HCT116 (cell line): ENCODE data around the gene PPM1B. TPM values are rescaled to one million over a fixed set of nuclear protein-coding genes. Genes with fewer than 3 reads are reported as not detected.

ENCODE experiments used
- ATAC-seq: fragments of 200-7000 bp; cut with Tn5 transposase; 2 replicates; pipeline ENCODE4 v1.9.1; 2020; ENCODE audit warnings: mild to moderate bottlenecking, moderate library complexity
- BruUV-seq: library from RNA; stranded (reverse); fragments of 400-500 nt; replicated peaks from 2 replicates; lab custom pipeline; 2021; lab: Mats Ljungman, UMichigan
- CTCF ChIA-PET: fragments of 300-600 bp; sonication (Branson Sonifier 250); formaldehyde crosslinking; loops from one replicate; lab custom pipeline; 2021; ENCODE audit warnings: antibody characterized with exemption; lab: Charles Lee
- POLR2A ChIA-PET: fragments of 300-600, 350-600 bp; sonication (Branson Sonifier 250); formaldehyde crosslinking; loops from one replicate; lab custom pipeline; 2021; ENCODE audit warnings: antibody characterized with exemption; lab: Charles Lee
- RAD21 ChIA-PET, 2 experiments: fragments of 300-600 bp; sonication (Branson Sonifier 250); formaldehyde crosslinking; loops; one replicate each; lab custom pipeline; 2023; ENCODE audit warnings: low total read pairs in 2 of 2; ENCODE audit not compliant: uncharacterized antibody in 2 of 2, unreplicated experiment in 2 of 2, low non-redundant PET in 1 of 2; lab: Charles Lee
- DNase-seq: peaks from one replicate; pipeline ENCODE4 v3.0.0-alpha.2; 2010; ENCODE audit warnings: low read depth, low spot score
- H2AFZ ChIP-seq: fragments of 200-600 bp; shearing (Covaris generic), sonication (generic); 2 replicates; pipeline ENCODE4 v1.6.1; 2017; ENCODE audit warnings: low read depth, mixed run types, mixed read lengths, antibody characterized with exemption, low read length; ENCODE audit not compliant: poor library complexity, severe bottlenecking
- H3K27ac ChIP-seq: 2 replicates; pipeline ENCODE4 v1.5.1; 2012; ENCODE audit warnings: low read depth, low read length
- H3K27me3 ChIP-seq: fragments of 200-600 bp; sonication (generic); 2 replicates; pipeline ENCODE4 v1.6.1; 2016; ENCODE audit warnings: mixed run types, low read length, mixed read lengths; ENCODE audit not compliant: insufficient read depth
- H3K36me3 ChIP-seq, 2 experiments: fragments of 200-500 bp in 1 of 2; fragments of 200-600 bp in 1 of 2; sonication (Bioruptor generic) in 1 of 2; sonication (generic) in 1 of 2; 2 replicates each; pipeline versions ENCODE4 v1.5.1 to v1.6.1; 2014 to 2016; ENCODE audit warnings: low read length in 2 of 2, inconsistent platforms in 1 of 2, mixed read lengths in 1 of 2, mixed run types in 1 of 2; ENCODE audit not compliant: insufficient read depth in 2 of 2, control insufficient read depth in 1 of 2
- H3K4me1 ChIP-seq, 2 experiments: fragments of 200-600 bp in 1 of 2; sonication (generic) in 1 of 2; 2 replicates each; pipeline versions ENCODE4 v1.5.1 to v1.6.1; 2012 to 2017; ENCODE audit warnings: low read length in 2 of 2, inconsistent platforms in 1 of 2, mild to moderate bottlenecking in 1 of 2, mixed read lengths in 1 of 2, mixed run types in 1 of 2, moderate library complexity in 1 of 2; ENCODE audit not compliant: insufficient read depth in 2 of 2, control insufficient read depth in 1 of 2
- H3K4me2 ChIP-seq: fragments of 200-600 bp; sonication (generic); 2 replicates; pipeline ENCODE4 v1.6.1; 2017; ENCODE audit warnings: mixed run types, low read length, mixed read lengths
- H3K4me3 ChIP-seq, 2 experiments: fragments of 200-600 bp in 1 of 2; sonication (generic) in 1 of 2; replicated peaks in 1 of 2; 2 replicates each; pipeline ENCODE4 v1.5.1; 2011 to 2016; ENCODE audit warnings: low read length in 2 of 2, control low read depth in 1 of 2, low read depth in 1 of 2, mild to moderate bottlenecking in 1 of 2, mixed read lengths in 1 of 2, mixed run types in 1 of 2
- H3K79me2 ChIP-seq: fragments of 200-600 bp; sonication (generic); 2 replicates; pipeline ENCODE4 v1.6.1; 2017; ENCODE audit warnings: mild to moderate bottlenecking, mixed run types, low read length, moderate library complexity, mixed read lengths; ENCODE audit not compliant: insufficient read depth
- H3K9ac ChIP-seq: fragments of 200-600 bp; sonication (generic); 2 replicates; pipeline ENCODE4 v1.6.1; 2016; ENCODE audit warnings: low read length, mixed read lengths
- H3K9me2 ChIP-seq: fragments of 200-600 bp; sonication (generic), shearing (Covaris generic); 2 replicates; pipeline ENCODE4 v1.6.1; 2017; ENCODE audit warnings: mixed run types, mild to moderate bottlenecking, moderate library complexity; ENCODE audit not compliant: insufficient read depth
- H3K9me3 ChIP-seq, 2 experiments: fragments of 200-500 bp in 1 of 2; fragments of 200-600 bp in 1 of 2; sonication (Bioruptor generic) in 1 of 2; sonication (generic) in 1 of 2; 2 replicates each; pipeline ENCODE4 v1.6.1; 2014 to 2017; ENCODE audit warnings: low read length in 2 of 2, mixed read lengths in 2 of 2, inconsistent platforms in 1 of 2, low read depth in 1 of 2, mild to moderate bottlenecking in 1 of 2, mixed run types in 1 of 2, moderate library complexity in 1 of 2; ENCODE audit not compliant: control insufficient read depth in 1 of 2, insufficient read depth in 1 of 2
- H4K20me1 ChIP-seq: fragments of 200-600 bp; sonication (generic), shearing (Covaris generic); 2 replicates; pipeline ENCODE4 v1.6.1; 2017; ENCODE audit warnings: mixed run types, mild to moderate bottlenecking, moderate library complexity; ENCODE audit not compliant: insufficient read depth
- CBX3 ChIP-seq: IDR thresholded peaks from 2 replicates; pipeline ENCODE4 v1.6.1; 2012; ENCODE audit warnings: low read depth
- CEBPB ChIP-seq: IDR thresholded peaks from 2 replicates; pipeline ENCODE4 v1.6.1; 2012; ENCODE audit warnings: low read depth
- CTCF ChIP-seq, 3 experiments: fragments of 200-600 bp in 1 of 3; sonication (generic) in 1 of 3; IDR thresholded peaks in 2 of 3; conservative IDR thresholded peaks in 1 of 3; 2 replicates each; pipeline ENCODE4 v1.5.1; 2012 to 2017; ENCODE audit warnings: low read depth in 2 of 3, low read length in 2 of 3, antibody characterized with exemption in 1 of 3, borderline replicate concordance in 1 of 3, control low read depth in 1 of 3, mild to moderate bottlenecking in 1 of 3, mixed read lengths in 1 of 3, mixed run types in 1 of 3, moderate library complexity in 1 of 3; ENCODE audit not compliant: insufficient read depth in 1 of 3
- POLR2AphosphoS5 ChIP-seq: IDR thresholded peaks from 2 replicates; pipeline ENCODE4 v1.6.1; 2011; ENCODE audit warnings: mild to moderate bottlenecking, low read depth, low read length, moderate library complexity
- RAD21 ChIP-seq: IDR thresholded peaks from 2 replicates; pipeline ENCODE4 v1.6.1; 2012; ENCODE audit warnings: low read depth, mild to moderate bottlenecking
- REST ChIP-seq: IDR thresholded peaks from 2 replicates; pipeline ENCODE4 v1.6.1; 2012; ENCODE audit warnings: low read depth
- SIN3A ChIP-seq: IDR thresholded peaks from 2 replicates; pipeline ENCODE4 v1.6.1; 2012; ENCODE audit warnings: low read depth
- intact Hi-C: fragments of 100-400 bp; cut with micrococcal nuclease; formaldehyde crosslinking; loops from 2 replicates; pipeline ENCODE4 v1.10.0; 2022
- total RNA-seq: library from RNA; stranded (reverse); gene quantifications from one replicate; pipeline ENCODE4 v1.2.1, GENCODE V29; 2021; ENCODE audit not compliant: unreplicated experiment

PPM1B gene
- total RNA-seq, 1 experiment from 2014 or later: 36.9 TPM

DNA sequence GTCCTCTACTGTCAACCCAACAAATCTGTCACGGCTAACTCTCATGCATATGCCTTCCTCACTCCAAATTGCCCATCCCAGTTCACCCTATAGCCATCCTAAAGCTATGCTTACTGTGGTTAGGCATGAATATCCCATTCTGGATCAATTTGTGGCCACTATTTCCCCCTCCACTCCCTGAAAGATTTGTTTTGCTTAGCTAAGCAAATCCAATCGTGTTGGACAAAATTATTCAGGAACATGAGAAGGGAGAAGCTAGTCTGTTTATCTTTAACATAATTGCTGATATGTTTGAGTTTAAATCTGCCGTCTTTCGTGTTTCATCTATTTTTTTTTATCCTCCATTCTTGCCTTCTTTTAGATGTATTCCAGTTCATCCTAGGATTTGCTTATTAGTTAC, 43.6 kb downstream of the PPM1B start:
- DNase-seq: no peak
- H2AFZ ChIP-seq: no peak overlapping the region
- H3K4me2 ChIP-seq: no peak overlapping the region
- no peak for ATAC-seq
- H3K9ac ChIP-seq: no peak overlapping the region
- H3K9me3 ChIP-seq: no peaks in the 10 kb centered on the region
- H3K27me3 ChIP-seq: no peaks in the 10 kb centered on the region
- peaks cover 0 to 3% of the 10 kb centered on the region in 2 experiments; a peak in 1 of 4 replicates for H3K4me1 ChIP-seq
- H3K79me2 ChIP-seq: peaks cover 33% of the 10 kb centered on the region
- H3K36me3 ChIP-seq: peaks cover 0 to 10% of the 10 kb centered on the region in 2 experiments; a peak in 1 of 4 replicates
- RAD21 ChIA-PET: interaction anchor here in 1 of 2 experiments (0.7 kb wide), 1 partner anchor 168 kb away, joined by 3 read pairs; no protein-coding TSS in a partner anchor
- CTCF ChIA-PET: no interaction called here
- H3K27ac ChIP-seq: no peak overlapping the region
- no peak for TF ChIP-seq POLR2AphosphoS5
- no peak for TF ChIP-seq SIN3A
- no peak for TF ChIP-seq REST
- TF ChIP-seq CEBPB: no peak
- no peak for TF ChIP-seq CBX3
- TF ChIP-seq CTCF (IDR thresholded peaks at IDR 0.05 in 2 of 3, conservative IDR thresholded peaks at IDR 0.05 in 1 of 3; ENCODE audit: borderline replicate concordance in 1 of 3, insufficient read depth in 1 of 3, low read depth in 2 of 3, low read length in 2 of 3): no peak
- no peak for TF ChIP-seq RAD21
- POLR2A ChIA-PET: no interaction called here
- intact Hi-C loops: no loop called here
- BruUV-seq: no TSS peak
- H4K20me1 ChIP-seq: no peaks in the 10 kb centered on the region
- no peak overlapping the region for H3K4me3 ChIP-seq
- no peaks in the 10 kb centered on the region for H3K9me2 ChIP-seq
